GM21528 (cell line): ENCODE measurements around the gene MAML2.
A peak's percentile ranks its signal among the peaks of the same experiment; 100 is the strongest.

Source experiments
- ATAC-seq: cut with Tn5 transposase; IDR thresholded peaks from one replicate; pipeline ENCODE4 v1.9.1; 2021; ENCODE audit warnings: mild to moderate bottlenecking, moderate library complexity; ENCODE audit not compliant: unreplicated experiment, low FRiP score

Gene MAML2

GRCh38 chr11:96342961-96343711 is at the start of gene MAML2:
MAML2 (minus strand) TSS chr11:96343195; CDS start chr11:96341895, 1,300 bp downstream.
- peak; percentile 80 for ATAC-seq

DNA sequence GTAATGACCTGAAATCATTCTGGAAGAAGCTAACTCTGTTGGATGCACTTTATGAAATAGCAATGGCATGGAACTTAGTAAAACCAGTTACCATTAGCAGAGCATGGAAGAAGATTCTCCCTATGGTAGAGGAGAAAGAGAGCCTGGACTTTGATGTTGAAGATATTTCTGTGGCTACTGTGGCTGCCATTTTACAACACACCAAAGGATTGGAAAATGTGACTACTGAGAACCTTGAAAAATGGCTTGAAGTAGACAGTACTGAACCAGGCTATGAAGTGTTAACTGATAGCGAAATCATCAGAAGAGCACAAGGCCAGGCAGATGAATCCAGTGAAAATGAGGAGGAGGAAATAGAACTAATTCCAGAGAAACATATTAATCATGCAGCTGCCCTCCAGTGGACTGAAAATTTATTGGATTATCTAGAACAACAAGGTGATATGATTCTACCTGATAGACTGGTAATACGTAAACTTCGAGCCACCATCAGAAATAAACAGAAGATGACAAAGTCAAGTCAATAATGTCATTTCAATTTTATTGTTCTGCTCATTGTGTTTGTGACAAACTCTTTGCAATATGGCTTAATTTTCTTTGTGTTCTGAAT is 48.8 kb upstream of the MAML2 start:
- no peak for ATAC-seq

GRCh38 chr11:96390488-96390792 is 47.4 kb upstream of the MAML2 start:
- no peak for ATAC-seq

DNA sequence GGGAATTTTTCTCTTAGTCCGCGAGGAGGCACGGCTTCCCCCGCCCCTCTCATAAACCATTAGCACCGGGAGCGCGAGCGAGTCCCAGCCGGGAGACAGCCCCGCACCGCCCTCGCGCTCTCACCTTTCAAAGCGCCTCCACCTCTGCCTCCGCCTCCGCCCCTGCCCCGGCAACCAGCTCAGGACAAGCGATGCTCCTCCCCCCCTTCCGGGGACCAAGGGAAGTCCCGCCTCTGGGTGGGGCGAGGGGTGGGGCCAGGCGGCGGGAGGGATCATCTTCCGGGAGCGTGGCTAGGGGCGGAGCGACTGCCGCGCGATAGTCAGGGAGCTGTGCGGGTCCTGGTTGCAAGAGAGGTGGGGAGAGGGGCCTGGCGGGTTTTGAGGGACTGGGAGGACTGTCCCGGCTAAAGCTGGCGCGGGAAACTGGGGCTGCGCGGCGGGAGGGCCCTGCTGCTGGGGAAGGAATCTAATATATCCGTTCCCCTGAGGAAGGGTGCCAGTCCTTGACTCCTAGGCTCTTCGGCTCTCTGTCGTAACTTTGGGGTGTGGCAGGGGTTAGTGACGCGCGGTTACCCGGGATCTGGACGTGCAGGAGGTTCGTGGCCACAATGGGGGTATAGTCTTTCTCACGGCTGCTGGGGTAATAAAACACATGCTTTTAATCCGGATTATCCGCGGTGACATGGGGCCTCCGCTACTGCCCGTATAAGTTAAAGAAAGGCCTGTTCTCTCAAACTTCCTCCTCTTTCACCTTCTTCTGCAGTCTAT is 46.9 kb upstream of the MAML2 start, which contains the start of the genes CCDC82 and JRKL:
Gene CCDC82, minus strand, starts transcription at position 193 of the 768 bp plus-strand sequence. CDS start 5,165 bp downstream, outside the sequence.
Gene JRKL, plus strand, starts transcription at position 294 of the 768 bp plus-strand sequence. CDS start 637 bp downstream, outside the sequence.
- peak; percentile 98 for ATAC-seq

- ATAC-seq: peak; percentile 68
Observed at GRCh38 chr11:96388891-96389719, 46.1 kb upstream of the MAML2 start.

DNA sequence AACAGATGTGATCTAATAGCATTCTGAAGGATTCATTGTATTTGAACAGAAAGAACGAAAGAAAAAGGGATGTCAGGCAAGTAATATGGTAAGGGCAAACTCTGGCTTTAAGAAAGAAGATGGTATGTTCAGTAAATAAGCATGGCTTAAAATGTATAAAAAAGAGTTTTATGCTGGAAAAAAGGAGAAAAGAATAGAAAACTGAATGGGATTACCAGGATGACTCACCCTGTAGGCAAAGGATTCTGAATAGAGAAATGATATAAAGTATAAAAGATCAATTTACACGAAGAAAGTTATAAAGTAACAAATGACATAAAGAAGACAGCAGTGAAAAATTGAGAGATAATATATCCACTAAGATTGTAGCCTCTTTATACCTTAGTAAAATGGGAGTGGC is 42.2 kb upstream of the MAML2 start:
- no peak for ATAC-seq

DNA sequence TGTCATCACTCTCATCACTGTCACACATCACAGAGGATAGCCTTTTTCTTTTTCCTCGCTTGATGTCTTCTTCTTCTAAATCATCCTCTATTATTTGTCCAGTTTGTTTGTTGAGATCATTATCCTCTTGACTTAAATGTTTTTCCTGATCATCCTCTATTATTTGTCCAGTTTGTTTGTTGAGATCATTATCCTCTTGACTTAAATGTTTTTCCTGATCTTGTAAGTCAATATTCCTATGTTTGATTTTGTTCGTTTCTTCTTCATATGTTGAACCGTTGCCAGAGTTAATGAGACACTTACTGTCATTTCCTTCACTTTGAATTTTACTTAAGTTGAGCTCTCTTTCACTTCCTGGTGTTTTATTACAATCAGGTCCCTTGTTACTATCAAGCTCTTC is 41.2 kb upstream of the MAML2 start:
- ATAC-seq: no peak

DNA sequence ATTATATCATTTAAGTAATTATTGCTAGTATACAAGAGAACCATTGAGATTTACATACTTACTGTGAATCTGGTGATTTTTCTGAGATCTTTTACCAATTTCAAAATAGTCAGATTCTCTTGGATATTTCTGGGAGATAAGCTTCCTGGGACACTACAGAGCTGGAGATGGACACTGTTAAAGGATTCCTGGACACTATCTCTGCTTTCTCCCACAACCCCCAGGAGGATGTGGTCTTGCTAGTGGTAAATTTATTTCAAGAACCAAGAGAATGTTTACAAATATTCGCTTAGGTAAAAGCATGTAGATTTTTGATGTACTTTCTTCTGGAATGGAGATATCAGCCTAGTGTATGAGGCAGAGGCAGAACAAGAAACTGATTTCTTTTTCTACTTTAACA is 33.8 kb upstream of the MAML2 start:
- no peak for ATAC-seq

DNA sequence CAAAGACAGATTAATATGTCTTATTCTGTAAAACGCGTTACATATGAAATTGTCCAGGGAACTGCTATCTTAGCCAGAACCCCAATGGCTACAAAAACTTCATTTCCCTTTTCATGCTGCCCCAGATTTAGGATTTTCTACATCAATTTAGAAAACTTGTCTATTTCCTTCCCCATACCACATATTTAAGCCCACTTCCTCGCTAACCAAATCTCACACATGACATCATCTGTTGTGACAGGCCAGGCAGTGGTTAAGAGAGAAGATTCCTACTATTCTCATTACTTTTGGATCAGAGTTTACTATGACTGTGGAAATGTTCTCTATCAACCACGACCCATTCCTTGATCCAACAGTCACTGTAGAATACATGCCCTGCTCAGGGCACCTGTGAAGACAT is 30.8 kb upstream of the MAML2 start:
- ATAC-seq: no peak

DNA sequence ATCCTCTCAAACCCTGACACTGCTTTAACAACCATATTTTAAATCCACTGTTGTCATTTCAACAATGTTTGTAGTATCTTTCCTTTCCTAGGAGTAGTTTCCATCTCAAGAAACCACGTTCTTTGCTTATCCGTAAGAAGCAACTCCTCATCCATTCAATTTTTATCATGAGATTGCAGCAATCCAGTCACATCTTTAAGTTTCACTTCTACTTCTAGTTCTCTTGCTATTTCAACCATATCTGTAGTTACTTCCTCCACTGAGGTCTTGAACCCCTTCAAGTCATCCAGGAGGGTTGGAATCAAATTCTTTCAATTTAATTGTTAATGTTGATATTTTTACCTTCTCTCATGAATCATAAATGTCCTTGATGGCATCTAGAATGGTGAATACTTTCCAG is 24.3 kb upstream of the MAML2 start:
- ATAC-seq: no peak

- ATAC-seq: no peak
Observed at GRCh38 chr11:96366024-96366423, 23.0 kb upstream of the MAML2 start.

GRCh38 chr11:96365493-96365892 is 22.5 kb upstream of the MAML2 start:
- no peak for ATAC-seq

GRCh38 chr11:96361778-96362177 is 18.8 kb upstream of the MAML2 start:
- ATAC-seq: no peak

DNA sequence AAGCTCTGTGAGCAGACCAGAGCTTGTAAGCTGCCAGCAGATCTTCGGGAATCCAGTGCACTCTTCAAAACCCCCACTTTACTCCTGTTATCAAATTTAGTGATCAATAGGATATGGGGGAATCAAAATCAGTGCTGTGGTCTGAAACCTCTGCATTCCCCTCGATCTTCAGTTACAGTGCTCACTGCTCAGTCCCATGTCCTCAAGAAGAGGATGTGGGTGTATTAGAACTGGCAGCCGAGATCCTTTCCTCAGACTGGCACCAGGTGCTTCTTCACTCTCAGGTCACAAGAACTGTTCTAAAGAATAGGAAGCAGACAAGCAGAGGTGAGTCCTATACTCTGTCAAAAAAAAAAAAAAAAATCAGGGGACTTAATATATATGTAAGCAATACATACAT is 15.3 kb upstream of the MAML2 start:
- no peak for ATAC-seq

DNA sequence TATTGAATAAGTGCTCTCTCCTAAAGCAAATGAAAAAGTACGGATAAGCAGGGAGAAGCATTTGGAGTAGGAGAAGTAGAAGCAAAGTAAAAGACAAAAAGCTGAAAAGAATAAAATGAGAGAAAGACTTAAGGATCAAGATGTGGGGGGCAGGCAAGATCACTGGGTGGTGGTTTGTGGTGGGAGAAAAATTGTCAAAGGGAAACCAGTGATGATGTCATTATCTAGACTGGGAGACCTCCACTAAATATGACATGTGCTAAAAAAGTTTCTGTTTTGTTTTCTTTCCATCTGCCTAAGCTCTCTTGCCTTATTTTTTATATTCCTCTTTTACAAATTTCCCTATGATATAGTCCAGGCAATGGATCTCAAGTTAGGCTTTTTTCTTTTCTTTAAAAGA is 14.8 kb upstream of the MAML2 start:
- ATAC-seq: no peak

- no peak for ATAC-seq
Observed at GRCh38 chr11:96356848-96357247, 13.9 kb upstream of the MAML2 start.

DNA sequence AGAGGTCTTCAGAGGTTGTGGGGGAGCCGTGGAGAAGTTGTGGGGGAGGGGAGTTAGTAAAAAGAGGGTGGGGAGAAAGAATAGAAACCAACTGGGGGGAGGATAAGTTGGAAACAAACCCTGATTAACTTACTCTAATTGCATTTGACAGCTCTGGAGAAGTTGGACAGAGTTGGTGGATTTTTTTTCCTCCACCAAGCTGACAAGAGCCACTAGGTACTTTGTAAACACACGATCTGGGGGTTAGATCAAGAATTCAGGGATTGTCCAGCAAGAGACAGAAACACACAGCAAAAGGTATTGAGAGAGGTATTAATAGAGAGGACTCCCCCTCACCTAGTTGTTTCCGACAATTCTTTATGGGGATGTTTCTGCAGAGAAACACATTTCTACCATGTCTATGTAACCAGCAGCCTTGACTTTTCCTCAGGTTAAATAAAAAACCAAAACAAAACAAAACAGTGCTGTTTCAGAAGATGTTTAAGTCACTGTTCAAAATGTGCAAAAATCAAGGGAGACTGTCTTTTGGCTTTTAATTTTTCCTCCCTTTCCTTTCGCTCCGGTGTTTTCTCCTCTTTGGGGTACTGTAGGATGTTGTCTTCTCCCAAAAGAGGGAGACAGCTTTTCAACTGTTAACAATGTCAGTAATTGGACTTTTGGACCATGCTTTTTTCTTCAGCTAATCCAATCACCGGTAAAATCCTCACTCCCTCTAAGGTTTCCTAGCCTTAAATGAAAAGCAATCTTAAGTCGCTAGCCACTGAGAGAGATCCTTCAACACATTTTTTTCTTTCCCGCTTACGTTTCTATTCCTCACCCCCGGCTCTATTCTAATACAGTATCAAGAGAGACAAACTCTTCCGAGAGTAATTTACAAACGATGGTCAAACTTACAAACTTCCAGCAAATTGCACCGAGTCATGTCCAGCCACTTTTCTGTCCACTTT is 708 bp downstream of the MAML2 start:
- no peak for ATAC-seq

DNA sequence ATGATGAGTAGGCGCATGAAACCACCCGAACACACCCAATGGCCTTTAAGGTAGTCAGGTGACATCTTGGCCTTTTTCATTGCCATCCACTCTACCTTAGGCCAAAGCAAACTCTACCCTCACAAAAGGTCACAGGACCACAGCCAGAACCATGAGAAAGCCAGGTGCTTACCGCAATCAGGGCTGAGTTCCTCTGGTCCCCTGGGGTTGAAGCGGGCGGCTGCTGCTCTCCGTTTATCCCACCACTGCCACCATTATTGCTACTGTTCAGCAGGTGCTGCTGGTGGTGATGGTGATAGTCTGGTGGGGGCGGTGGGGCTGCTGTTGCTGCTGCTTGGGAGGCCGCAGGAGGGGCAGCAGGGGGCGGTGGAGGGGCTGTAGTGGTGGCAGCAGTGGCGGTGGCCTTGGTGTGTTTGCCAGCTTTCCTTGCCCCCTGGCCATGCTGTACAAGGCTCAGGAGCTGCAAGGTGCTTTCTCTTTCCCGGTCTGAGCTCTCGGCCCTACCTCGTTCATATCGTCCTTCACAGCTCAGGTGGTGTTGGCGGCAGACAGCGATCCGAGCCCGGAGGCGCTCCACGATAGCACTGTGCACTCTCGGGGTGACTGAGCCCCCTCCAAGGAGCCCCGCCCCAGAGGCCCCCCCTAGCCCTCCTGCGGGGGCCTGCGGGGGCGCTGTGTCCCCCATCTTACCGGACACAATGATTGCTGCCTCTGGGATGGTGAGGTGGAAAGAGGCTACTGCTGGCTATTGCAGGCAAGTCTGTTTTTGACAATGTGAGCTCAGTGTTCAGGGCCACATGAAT is 1.6 kb downstream of the MAML2 start:
- ATAC-seq: peak; percentile 34

DNA sequence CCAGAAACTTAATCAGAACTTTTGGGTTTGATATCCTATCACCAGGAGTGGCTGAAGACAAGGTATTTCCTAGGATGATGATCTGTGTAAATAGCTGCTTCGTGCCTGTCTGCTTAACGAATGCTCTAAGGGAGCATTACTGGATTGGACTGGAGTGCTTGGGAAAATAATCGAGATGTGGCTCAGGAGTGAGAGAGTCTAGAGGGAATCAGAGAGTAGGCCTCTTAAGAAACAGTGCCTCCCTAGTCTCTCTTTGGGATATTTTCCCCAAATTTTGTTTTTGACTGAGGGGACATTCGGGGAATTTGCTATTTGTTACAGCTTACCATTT is 2.5 kb downstream of the MAML2 start:
- no peak for ATAC-seq
